Epithelial cell of proximal tubule (primary cell): ENCODE measurements around the gene CHDH. TPM values are rescaled to one million over a fixed set of nuclear protein-coding genes. Genes with fewer than 3 reads are reported as not detected.
A peak's percentile ranks its signal among the peaks of the same experiment; 100 is the strongest.

Experiments
- DNase-seq: peaks from one replicate; pipeline ENCODE4 v3.0.0-alpha.2; 2011; ENCODE audit warnings: low read depth
- H3K4me3 ChIP-seq: 2 replicates; pipeline ENCODE4 v1.5.1; 2011; ENCODE audit warnings: low read depth, mild to moderate bottlenecking, low read length
- CTCF ChIP-seq: conservative IDR thresholded peaks from 2 replicates; pipeline ENCODE4 v1.5.1; 2012; ENCODE audit warnings: low read depth, mild to moderate bottlenecking, low read length
- total RNA-seq: library from RNA; depleted of rRNA; stranded (reverse); fragments of >200 nt; gene quantifications from 2 replicates; pipeline ENCODE4 v1.2.3, GENCODE V29; 2015

CHDH gene
- total RNA-seq, 1 donor from 2014 or later: 9.2 TPM

DNA sequence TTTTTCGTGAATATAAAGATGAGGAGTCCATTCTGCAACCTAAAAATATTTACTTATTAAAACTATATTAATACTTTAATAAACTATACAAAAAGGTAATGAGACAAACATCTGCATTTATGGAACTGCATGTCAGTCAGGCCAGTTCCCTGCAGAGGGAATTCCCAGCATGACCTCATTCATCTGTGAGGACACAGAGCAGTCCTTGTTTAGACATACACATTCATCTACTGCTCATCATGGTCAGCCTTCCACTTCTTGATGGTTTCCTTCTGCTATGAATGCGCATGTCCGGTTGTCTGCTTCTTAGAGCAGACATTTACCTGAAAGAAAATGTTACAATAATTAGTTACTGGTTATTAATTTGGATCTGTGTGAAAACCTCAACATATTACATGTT is 39.0 kb upstream of the CHDH start:
- H3K4me3 ChIP-seq: no peak overlapping the region
- no peak for DNase-seq
- no peak for TF ChIP-seq CTCF

DNA sequence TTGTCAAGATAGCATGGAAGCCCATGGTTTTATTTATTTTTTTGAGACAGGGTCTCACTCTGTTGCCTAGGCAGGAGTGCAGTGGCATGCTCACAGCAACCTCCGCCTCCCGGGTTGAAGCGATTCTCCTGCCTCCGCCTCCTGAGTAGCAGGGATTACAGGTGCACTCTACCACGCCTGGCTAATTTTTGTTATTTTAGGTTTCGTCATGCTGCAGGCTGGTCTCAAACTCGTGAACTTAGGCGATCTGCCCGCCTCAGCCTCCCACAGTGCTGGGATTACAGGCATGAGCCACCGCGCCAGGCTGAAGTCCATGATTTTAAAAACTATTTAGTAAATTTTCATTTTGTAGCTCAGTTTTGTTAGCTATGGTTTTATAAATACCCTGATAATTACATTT is 38.4 kb upstream of the CHDH start:
- no peak overlapping the region for H3K4me3 ChIP-seq
- no peak for DNase-seq
- TF ChIP-seq CTCF: no peak

- no peak overlapping the region for H3K4me3 ChIP-seq
- TF ChIP-seq CTCF: no peak
- DNase-seq: no peak
Observed at GRCh38 chr3:53883008-53883407, 36.8 kb upstream of the CHDH start.

GRCh38 chr3:53881691-53882593 is 35.7 kb upstream of the CHDH start, which contains the start of gene ACTR8:
Gene ACTR8 (minus strand): TSS chr3:53882152. CDS start chr3:53882101, 51 bp downstream.
- H3K4me3 ChIP-seq: peak within 1 kb of the TSS; percentile 84
- no peak for DNase-seq
- peak; percentile 24 for TF ChIP-seq CTCF

DNA sequence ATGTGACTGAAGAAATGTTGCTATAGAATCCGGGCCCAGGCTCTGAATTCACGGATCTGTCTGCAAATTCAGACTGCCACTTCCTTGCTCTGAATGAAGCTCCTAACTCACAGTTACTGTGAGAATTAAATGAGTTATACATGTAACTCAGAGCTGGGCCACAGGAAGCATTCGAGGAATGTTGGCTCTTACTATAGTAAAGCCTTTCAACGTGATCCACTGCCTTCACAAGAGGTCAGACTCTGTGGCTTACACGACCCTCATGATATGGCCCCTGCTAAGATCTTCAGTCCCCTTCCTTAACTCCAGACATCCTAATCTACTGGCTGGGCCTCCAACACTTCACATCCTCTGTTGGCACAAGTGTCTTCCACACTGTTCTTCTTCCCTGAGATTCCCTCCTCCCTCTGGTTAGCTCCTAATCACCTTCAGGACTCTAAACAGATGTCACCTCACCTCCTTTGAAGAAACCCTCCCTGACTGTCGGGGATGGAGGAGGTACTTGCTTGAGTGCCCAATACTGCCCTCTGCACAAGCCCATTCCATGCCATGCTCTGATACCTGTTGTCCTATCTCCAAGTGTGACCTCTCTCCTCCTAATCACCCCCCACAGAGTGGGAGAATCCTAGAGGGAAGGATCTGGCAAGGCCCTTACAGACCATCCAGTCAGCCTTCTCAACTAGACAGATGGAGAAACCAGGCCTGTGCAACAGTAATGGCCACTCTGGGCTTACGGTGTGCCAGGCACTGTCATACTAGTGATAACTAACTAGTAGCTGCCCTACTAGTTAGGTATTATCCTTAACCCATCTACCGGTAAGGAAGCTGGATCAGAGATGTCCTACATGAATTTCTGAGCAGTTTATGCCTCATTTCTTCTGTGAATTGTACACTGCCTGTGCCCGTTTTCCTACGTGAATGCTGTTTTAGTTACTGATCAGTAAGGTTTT is 34.5 kb upstream of the CHDH start:
- TF ChIP-seq CTCF: no peak
- H3K4me3 ChIP-seq: peak overlapping the region; percentile 84
- DNase-seq: no peak

GRCh38 chr3:53865732-53866499 is 19.7 kb upstream of the CHDH start:
- no peak for DNase-seq
- no peak overlapping the region for H3K4me3 ChIP-seq
- TF ChIP-seq CTCF: no peak
